Measurements from ENCODE around the gene MIDN.

- TF ChIP-seq, protein P1, sequence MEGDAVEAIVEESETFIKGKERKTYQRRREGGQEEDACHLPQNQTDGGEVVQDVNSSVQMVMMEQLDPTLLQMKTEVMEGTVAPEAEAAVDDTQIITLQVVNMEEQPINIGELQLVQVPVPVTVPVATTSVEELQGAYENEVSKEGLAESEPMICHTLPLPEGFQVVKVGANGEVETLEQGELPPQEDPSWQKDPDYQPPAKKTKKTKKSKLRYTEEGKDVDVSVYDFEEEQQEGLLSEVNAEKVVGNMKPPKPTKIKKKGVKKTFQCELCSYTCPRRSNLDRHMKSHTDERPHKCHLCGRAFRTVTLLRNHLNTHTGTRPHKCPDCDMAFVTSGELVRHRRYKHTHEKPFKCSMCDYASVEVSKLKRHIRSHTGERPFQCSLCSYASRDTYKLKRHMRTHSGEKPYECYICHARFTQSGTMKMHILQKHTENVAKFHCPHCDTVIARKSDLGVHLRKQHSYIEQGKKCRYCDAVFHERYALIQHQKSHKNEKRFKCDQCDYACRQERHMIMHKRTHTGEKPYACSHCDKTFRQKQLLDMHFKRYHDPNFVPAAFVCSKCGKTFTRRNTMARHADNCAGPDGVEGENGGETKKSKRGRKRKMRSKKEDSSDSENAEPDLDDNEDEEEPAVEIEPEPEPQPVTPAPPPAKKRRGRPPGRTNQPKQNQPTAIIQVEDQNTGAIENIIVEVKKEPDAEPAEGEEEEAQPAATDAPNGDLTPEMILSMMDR (IDR thresholded peaks at IDR 0.05): no peak
- TF ChIP-seq POLR2A (IDR thresholded peaks at IDR 0.05): no peak
- no peak for TF ChIP-seq POLR2AphosphoS5 (IDR thresholded peaks at IDR 0.05; ENCODE audit: insufficient read depth in 1 of 2, low read depth in 1 of 2)
These were observed 21.9 kb downstream of the MIDN start for GRCh38 chr19:1270213-1270853.

Measured in vagina (tissue), 2 donors.